AG09309 (cell line): Measurements from ENCODE around the gene THBS1.

Experiments
- DNase-seq: peaks from one replicate; pipeline ENCODE4 v3.0.0-alpha.2; 2010; ENCODE audit warnings: low read depth
- H3K4me3 ChIP-seq: 2 replicates; pipeline ENCODE4 v1.5.1; 2011; ENCODE audit warnings: mild to moderate bottlenecking, low read depth, low read length, moderate library complexity; ENCODE audit not compliant: control insufficient read depth
- CTCF ChIP-seq: IDR thresholded peaks from 2 replicates; pipeline ENCODE4 v1.5.1; 2011; ENCODE audit warnings: mild to moderate bottlenecking, low read depth, low read length, inconsistent platforms; ENCODE audit not compliant: insufficient read depth, control insufficient read depth; ENCODE audit errors: missing control alignments

THBS1 gene

GRCh38 chr15:39613271-39613670 lies 32.4 kb downstream of the THBS1 start:
- H3K4me3 ChIP-seq: no peak overlapping the region
- no peak for DNase-seq
- TF ChIP-seq CTCF: no peak

DNA sequence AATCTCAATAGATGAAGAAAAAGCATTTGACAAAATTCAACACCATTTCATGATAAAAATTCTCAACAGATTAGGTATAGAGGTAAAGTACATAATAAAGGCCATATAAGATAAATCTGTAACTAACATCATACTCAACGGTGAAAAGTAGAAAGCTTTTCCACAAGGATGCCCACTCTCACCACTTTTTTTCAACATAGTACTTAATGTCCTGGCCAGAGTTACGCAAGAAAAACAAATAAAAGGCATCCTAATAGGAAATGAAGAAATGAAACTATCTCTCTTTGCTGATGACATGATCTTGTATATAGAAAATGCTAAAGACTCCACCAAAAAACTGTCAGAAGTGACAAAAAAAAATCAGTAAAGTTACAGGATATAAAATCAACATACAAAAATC lies 33.0 kb downstream of the THBS1 start:
- H3K4me3 ChIP-seq: no peak overlapping the region
- DNase-seq: no peak
- TF ChIP-seq CTCF: no peak

DNA sequence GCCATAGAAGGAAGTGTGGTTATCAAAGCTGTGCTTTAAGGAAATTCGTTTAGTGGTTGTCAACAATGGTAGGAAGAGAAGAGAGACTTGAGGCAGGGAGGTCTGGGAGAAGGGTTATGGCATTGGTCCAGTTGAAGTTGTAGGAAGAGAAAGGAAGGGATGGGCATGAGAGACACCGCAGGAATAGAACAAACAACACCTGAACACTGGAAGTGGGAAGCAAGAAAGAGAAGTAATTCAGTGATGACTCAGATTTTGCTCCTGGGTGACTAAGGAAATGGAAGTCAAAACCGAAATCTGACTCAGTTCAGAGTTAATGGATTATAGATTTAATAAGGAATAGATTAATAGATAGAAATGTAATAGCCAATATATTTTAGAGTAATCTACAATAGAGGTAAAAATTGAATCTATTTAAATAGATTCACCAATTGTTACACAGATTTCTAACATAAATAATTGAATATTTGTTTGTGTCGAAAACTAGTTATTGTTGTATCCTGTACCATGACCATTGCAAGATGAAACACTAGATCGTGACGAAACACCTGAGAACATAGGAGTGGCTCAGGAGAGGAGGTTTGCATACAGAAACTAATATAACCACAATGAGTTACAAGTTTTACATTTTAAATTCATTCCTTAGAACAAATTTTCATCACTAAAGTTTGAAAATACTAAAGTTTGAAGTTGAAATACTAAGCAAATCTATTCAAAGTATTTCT lies 36.0 kb downstream of the THBS1 start:
- DNase-seq: no peak
- TF ChIP-seq CTCF: no peak
- H3K4me3 ChIP-seq: no peak overlapping the region

GRCh38 chr15:39618063-39618823 lies 37.4 kb downstream of the THBS1 start:
- H3K4me3 ChIP-seq: no peak overlapping the region
- no peak for DNase-seq
- no peak for TF ChIP-seq CTCF

DNA sequence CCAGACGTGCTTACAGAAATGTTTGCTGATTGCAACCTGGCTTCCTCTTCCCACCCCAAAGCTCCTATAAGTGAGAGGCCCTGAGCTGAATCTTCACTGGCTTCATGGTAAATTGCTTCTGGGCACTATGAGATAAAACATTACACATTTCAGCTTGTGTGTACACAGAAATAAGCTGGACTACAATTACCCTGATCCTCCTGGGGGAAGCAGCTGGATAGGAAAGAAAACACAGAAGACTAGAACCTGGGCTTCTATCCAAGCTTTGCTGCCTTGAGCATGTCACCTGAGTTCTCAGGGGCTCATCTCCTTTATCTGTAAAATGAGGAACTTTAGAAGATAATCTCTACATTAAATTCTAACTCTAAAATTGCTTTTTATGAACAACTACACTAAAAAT lies 40.3 kb downstream of the THBS1 start:
- no peak for TF ChIP-seq CTCF
- no peak for DNase-seq
- H3K4me3 ChIP-seq: no peak overlapping the region

DNA sequence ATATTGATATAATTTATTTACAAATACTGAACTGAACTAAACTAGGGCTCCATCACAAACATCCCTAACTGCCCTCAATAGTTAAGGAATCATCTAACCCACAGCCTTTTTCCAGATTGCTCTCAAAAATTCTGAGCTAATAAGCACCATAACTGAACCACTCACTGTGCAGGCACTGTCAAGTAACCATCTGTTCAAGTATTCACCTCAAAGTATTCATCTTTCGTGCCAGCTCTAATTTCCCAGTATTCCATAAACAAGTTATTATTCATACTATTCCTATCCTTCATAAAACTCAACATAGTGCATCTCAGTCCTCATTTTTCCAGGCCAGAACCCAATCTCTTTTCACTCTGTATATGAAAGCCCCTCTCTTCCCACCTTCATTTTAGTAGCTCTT lies 41.1 kb downstream of the THBS1 start:
- H3K4me3 ChIP-seq: no peak overlapping the region
- no peak for TF ChIP-seq CTCF
- no peak for DNase-seq
